Neural crest cell (in vitro differentiated cells): ENCODE data around the gene PTPRG. TPM values are rescaled to one million over a fixed set of nuclear protein-coding genes. Genes with fewer than 3 reads are reported as not detected.

Experiments
- DNase-seq: peaks from one replicate; pipeline ENCODE4 v3.0.0; 2021; ENCODE audit warnings: low read depth, mixed read lengths, low spot score
- H3K27ac Mint-ChIP-seq: one replicate; pipeline ENCODE4 v1.8.0; 2021; ENCODE audit warnings: mild to moderate bottlenecking, mixed read lengths; ENCODE audit not compliant: unreplicated experiment
- H3K27me3 Mint-ChIP-seq: 2 replicates; pipeline ENCODE4 v1.8.0; 2021; ENCODE audit warnings: low read depth, mild to moderate bottlenecking, mixed read lengths
- H3K36me3 Mint-ChIP-seq: 2 replicates; pipeline ENCODE4 v1.8.0; 2021; ENCODE audit warnings: low read depth, mild to moderate bottlenecking, mixed read lengths
- H3K4me1 Mint-ChIP-seq: 2 replicates; pipeline ENCODE4 v1.8.0; 2021; ENCODE audit warnings: mixed read lengths
- H3K4me3 Mint-ChIP-seq: one replicate; pipeline ENCODE4 v1.8.0; 2021; ENCODE audit warnings: mild to moderate bottlenecking, mixed read lengths
- H3K9me3 Mint-ChIP-seq: 2 replicates; pipeline ENCODE4 v1.8.0; 2021; ENCODE audit warnings: mixed read lengths
- total RNA-seq: library from RNA; stranded (reverse); gene quantifications from 2 replicates; pipeline ENCODE4 v1.2.1, GENCODE V29; 2021
- TF ChIP-seq, protein P1 (sequence below): fragments of 200-600 bp; sonication (generic); conservative IDR thresholded peaks from 2 replicates; pipeline ENCODE4 v1.5.0; 2021; ENCODE audit warnings: antibody characterized with exemption, mild to moderate bottlenecking

PTPRG gene
- total RNA-seq, 1 donor from 2014 or later, result 41.2 TPM

DNA sequence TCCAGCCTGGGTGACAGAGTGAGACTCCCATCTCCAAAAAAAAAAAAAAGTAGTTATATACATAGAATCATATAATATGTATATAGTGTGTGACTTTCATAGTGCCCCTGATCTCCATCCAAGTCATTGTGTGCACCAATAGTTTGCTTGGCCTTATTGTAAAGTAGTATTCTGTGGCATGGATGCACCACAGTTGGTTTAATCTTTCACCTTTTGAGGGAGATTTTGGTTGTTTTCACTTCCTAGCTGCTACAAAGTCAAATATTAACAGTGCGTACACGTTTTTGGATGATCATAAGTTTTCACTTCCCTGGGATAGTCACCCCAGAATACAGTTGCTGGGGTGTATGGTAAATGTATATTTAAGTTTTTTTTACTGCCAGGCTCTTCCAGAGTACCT lies 162.8 kb downstream of the PTPRG start:
- TF ChIP-seq, protein P1, sequence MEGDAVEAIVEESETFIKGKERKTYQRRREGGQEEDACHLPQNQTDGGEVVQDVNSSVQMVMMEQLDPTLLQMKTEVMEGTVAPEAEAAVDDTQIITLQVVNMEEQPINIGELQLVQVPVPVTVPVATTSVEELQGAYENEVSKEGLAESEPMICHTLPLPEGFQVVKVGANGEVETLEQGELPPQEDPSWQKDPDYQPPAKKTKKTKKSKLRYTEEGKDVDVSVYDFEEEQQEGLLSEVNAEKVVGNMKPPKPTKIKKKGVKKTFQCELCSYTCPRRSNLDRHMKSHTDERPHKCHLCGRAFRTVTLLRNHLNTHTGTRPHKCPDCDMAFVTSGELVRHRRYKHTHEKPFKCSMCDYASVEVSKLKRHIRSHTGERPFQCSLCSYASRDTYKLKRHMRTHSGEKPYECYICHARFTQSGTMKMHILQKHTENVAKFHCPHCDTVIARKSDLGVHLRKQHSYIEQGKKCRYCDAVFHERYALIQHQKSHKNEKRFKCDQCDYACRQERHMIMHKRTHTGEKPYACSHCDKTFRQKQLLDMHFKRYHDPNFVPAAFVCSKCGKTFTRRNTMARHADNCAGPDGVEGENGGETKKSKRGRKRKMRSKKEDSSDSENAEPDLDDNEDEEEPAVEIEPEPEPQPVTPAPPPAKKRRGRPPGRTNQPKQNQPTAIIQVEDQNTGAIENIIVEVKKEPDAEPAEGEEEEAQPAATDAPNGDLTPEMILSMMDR, result no peak
- DNase-seq, result no peak
- no peak overlapping the region for H3K4me3 Mint-ChIP-seq
- H3K36me3 Mint-ChIP-seq, result no peaks in the 10 kb centered on the region
- no peaks in the 10 kb centered on the region for H3K27me3 Mint-ChIP-seq
- H3K9me3 Mint-ChIP-seq, result no peaks in the 10 kb centered on the region
- peaks cover 28% of the 10 kb centered on the region for H3K4me1 Mint-ChIP-seq
- H3K27ac Mint-ChIP-seq, result no peak overlapping the region

DNA sequence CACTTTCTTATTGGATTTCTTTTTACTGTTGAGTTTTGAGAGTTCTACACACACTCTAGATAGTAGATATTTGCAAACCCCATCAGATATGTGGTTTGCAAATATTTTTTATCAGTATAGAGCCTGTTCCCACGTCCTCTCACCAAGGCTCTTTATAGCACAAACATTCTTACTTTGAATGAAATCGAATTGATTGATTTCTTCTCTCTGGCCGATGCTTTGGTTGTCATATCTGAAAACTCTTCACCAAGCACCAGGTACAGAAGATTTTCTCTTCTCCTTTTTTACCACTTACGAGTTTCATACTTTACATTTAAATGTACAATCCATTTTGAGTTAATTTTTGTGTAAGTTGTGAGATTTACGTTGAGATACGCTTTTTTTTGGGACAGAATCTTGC lies 163.4 kb downstream of the PTPRG start:
- peaks cover 28% of the 10 kb centered on the region for H3K4me1 Mint-ChIP-seq
- no peaks in the 10 kb centered on the region for H3K9me3 Mint-ChIP-seq
- TF ChIP-seq, protein P1, result no peak
- H3K27ac Mint-ChIP-seq, result no peak overlapping the region
- H3K4me3 Mint-ChIP-seq, result no peak overlapping the region
- no peaks in the 10 kb centered on the region for H3K36me3 Mint-ChIP-seq
- H3K27me3 Mint-ChIP-seq, result no peaks in the 10 kb centered on the region
- no peak for DNase-seq

DNA sequence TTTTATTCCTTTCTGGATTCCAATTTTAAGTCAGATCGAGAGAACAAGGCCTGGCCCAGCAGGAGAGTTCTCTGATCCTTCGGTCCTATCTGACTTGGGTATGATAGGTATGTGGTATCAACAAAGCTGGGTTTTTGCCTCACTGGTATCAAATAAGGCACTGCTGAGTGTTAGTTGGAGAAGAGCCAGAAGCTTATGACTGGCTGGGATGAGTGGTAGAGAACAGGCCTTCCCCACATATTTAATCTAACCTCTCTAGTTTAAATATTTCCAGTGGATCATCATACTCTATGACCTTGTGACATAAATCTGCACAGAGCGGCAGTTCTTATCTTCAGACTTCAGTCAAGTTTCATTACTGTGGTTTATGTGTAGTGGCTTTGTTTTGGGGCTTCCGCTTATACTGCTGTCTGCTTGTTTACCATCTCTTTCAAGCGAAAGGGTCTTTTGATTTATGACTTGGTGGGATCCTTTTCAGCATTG lies 164.5 kb downstream of the PTPRG start:
- Mint-ChIP-seq H3K27ac (peak overlapping the region; percentile 70), H3K36me3 (no peaks in the 10 kb centered on the region), H3K27me3 (no peaks in the 10 kb centered on the region), H3K9me3 (no peaks in the 10 kb centered on the region), H3K4me1 (peaks cover 37% of the 10 kb centered on the region), H3K4me3 (peak overlapping the region; percentile 65)
- DNase-seq, result no peak
- TF ChIP-seq, protein P1, result no peak

DNA sequence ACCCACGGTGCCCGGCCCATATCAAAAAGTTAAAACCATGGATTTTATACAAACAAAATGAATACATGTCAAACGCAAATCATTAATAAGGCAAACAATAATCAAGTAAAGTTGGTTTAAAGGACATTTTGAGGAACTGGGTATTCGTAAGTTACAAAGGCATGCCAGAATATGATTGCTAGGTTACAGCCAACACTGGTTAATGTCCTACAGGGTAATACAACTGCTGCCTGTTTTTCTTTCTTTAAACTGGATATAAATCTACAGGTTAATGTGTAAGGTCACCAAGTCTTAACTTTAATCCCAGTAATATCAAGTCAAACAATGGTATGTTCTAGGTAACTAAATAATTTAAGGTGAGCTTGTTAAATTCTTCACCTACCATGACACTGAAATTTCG lies 166.1 kb downstream of the PTPRG start:
- TF ChIP-seq, protein P1, result no peak
- Mint-ChIP-seq H3K4me1 (peaks cover 40% of the 10 kb centered on the region), H3K27ac (no peak overlapping the region), H3K27me3 (no peaks in the 10 kb centered on the region), H3K9me3 (no peaks in the 10 kb centered on the region), H3K4me3 (no peak overlapping the region), H3K36me3 (no peaks in the 10 kb centered on the region)
- no peak for DNase-seq

DNA sequence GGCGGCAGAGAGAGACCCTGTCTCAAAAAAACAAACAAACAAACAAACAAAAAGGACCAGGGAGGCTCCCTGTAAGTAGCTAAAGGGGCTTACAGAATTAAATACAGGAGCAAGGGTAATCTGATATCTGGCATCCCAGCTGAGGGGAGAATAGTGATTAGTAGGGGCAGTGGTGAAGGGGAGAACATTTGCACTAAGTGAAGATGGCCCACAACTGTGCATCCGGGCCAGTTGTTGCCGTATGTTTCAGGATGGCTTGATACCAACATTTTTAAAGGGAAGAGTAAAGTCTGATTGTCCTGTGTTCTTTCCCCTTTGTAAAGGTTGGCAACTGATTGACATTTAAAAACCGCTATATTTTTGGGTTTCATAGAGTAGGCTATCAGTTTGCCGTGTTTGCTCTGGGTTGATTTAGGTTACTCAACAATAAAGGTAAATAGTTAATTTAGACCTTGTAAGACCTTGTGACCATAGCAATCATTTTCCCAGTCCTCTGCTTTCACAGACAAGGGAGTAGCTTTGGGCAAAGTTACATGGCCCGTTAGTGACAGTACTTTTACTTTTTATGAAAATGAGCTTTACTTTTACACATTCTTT lies 167.8 kb downstream of the PTPRG start:
- Mint-ChIP-seq H3K4me1 (peaks cover 53% of the 10 kb centered on the region), H3K9me3 (no peaks in the 10 kb centered on the region), H3K27me3 (no peaks in the 10 kb centered on the region), H3K36me3 (no peaks in the 10 kb centered on the region), H3K27ac (peak overlapping the region; percentile 86), H3K4me3 (no peak overlapping the region)
- TF ChIP-seq, protein P1, result no peak
- DNase-seq, result no peak
